ENCODE data around the gene MND1.
A peak's percentile ranks its signal among the peaks of the same experiment; 100 is the strongest.
"Not testable (repeated sequence)": the region's sequence is repeated elsewhere in the genome, so short reads cannot be mapped to it uniquely, and the experiment has no call there.

Gene MND1

GRCh38 chr4:153439831-153440230 is 95.3 kb downstream of the MND1 start:
- DNase-seq (ENCODE audit: low read depth, low spot score) = no peak

GRCh38 chr4:153440475-153440874 is 96.0 kb downstream of the MND1 start:
- no peak for DNase-seq (ENCODE audit: low read depth, low spot score)

GRCh38 chr4:153447175-153447905 is 102.9 kb downstream of the MND1 start:
- peak; percentile 67 for DNase-seq (ENCODE audit: low read depth, low spot score)

DNA sequence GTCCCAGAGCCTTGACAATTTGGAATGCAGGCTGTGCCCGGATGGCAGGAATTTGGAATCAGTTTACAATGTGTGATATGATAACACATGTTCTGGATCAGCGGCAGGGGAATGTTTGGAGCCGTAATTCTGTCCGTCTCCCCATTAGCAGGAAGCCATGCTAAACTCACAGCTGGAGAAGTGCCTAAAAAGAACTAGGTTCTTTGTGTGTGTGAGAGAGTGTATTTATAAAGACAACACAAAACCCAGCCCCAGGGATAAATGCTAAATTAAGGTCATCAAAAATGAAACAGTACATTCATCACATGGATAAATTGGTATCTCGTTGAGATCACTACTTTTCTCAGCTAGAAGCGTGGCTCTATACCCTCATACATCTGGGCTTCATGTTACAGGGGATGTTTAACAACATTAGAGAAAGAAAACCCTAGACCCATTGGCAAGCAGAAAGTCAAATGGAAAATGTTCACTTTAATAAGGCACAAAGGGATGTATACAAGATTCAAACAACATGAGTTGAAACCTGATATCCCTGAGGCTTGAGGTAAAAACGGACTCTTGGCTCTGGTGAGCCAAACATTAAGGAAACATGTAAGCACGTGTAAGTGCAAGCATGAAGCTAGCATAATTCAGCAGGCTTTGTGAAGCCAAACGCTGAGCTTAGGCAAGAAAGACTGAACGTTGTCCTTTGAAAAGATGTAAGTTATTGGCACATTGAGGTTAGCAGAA is 103.7 kb downstream of the MND1 start:
- no peak for DNase-seq (ENCODE audit: low read depth, low spot score)

DNA sequence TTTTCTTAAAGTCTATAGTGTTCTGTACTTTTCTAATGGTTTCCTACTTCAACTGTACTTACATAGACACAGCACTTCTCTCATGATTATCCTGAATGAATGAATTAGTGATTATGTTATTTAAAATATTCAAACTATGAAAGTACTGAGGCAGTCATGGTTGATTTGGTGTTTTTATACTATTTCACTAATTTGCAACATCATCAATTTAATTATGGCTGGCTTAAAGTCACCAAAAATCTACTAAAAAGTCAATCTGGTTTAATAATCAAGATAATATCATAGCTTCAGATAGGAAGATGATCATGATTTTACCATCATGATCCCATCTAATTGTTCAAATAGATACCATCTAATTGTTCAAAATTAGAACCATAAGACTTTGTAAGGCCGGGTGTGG is 104.8 kb downstream of the MND1 start:
- DNase-seq (ENCODE audit: low read depth, low spot score) = no peak

DNA sequence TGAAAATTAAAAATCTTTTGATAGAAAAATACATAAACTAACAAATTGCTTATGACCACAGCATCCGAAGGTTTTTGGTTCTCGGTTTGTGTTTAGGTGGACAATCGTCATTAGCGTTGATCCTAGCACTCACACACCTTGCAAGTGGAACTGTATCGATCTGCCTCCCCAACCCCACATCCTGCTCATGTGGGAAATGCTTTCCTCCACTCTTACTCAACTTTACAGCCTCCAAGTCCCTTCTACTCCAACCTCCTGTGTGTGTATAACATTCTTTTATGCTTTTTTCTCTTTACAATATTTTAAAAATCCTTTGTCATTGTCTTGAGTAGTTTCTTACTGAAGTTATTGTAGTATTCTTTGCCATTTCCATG is 106.0 kb downstream of the MND1 start:
- DNase-seq (ENCODE audit: low read depth, low spot score) = no peak

- DNase-seq (ENCODE audit: low read depth, low spot score) = not testable (repeated sequence)
Measured at GRCh38 chr4:153451145-153451544, 106.7 kb downstream of the MND1 start.

DNA sequence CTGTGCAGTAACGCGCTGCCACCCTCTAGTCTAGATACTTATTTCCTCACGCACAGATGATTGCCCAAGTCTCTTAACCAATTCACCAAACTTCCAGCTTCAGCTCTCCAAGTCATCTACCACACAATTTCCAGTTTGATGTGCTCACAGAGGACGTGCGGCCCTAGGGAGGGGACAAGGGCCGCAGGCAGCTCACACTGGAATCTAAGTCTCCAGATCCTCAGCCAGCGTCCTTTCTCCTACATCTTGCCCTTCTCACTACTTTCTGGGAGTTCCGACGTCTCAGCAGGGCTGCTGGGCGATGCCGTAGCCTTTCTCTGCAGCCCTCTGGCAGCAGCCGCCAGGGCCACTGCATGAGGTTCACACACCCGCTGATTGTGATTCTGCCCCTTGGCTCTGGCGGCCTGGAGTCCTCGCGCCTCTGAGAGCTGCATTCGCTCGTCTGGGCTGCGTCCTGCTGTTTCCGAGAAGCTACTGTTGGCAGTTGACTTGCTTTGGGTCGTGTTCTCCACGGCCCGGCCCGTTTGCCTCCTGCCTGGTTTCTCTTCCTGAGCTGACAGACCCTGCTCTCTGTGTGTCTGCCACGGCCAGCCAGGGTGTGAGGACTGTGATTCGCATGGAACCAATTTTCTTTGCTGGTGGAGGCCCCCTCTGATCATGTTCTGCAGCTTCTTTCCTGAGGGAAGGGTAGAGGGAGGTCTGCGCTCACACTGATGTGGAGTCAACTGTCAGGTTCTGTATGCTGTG is 107.6 kb downstream of the MND1 start:
- DNase-seq (ENCODE audit: low read depth, low spot score) = peak; percentile 68

DNA sequence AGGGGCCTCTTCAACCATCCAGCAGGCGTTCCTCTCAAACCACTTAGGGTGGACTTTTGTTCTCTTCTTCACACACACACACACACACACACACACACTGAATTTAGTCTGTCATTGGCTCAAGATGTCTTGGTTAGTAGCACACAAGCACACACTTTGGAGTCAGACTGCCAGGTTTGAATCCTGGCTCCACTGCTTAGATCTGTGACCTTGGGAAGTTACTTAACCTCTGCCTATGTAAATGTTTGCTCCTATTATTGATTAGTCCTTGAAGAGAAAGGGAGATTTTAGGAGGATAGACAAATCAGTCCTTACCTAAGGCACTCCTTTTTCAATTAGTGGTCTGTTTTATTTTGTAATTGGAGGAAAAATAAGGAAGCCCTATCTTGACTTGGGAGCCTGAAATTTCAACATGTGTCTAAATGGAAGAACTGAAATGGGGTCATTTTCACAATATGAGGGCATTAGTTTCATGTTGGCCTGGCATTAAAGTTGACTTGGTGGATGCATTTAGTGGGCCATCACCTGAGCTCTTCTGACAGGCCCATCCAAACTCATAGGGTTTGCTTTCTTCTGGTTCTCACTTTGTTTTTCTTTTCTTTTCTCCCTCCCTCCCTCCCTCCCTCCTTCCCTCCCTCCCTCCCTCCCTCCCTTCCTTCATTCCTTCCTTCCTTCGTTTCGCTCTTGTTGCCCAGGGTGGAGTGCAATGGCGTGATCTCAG is 108.3 kb downstream of the MND1 start:
- DNase-seq (ENCODE audit: low read depth, low spot score) = no peak

GRCh38 chr4:153453402-153453801 is 108.9 kb downstream of the MND1 start:
- no peak for DNase-seq (ENCODE audit: low read depth, low spot score)

DNA sequence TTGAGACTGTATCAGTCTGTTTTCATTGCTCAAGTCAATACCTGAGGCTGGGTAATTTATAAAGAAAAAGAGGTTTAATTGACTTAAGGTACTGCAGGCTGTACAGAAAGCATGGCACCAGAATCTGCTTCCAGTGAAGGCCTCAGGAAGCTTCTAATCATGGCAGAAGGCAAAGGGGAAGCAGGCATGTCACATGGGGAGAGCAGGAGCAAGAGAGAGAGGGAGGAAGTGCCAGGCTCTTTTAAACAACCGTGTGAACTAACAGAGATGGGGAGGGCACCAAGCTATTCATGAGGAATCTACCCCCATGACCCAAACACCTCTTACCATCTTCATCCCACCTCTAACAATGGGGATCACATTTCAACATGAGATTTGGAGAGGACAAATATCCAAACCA is 114.5 kb downstream of the MND1 start:
- no peak for DNase-seq (ENCODE audit: low read depth, low spot score)

- DNase-seq (ENCODE audit: low read depth, low spot score) = not testable (repeated sequence)
Measured at GRCh38 chr4:153461549-153461948, 117.1 kb downstream of the MND1 start.

GRCh38 chr4:153464068-153464467 is 119.6 kb downstream of the MND1 start:
- no peak for DNase-seq (ENCODE audit: low read depth, low spot score)
